ENCODE results near the gene SBK1.

Gene SBK1

DNA sequence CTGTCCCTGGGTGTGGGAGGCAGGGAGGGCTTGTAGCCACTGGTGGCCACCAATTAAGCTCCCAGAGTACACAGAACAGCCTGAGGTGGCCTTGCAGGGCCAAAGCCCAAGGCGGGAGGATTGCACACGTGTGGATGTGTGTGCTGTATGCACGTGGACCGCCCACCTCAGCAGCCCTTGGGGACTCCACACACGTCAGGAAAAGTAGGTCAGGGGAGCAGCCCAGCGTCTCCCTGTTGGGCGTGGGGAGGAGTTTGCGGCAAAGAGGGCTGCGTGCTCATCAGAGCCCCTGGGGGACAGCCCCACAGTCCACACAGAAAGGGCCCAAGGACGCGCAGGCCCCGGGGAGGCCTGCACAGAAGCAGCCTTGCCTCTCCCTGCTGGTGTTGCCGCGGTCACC is 19.6 kb downstream of the SBK1 start:
- no peak overlapping the region for H3K4me3 ChIP-seq (ENCODE audit: low read depth, low read length)
- H3K36me3 ChIP-seq (replicated peaks) = no peaks in the 10 kb centered on the region
- in situ Hi-C loops (cut with HindIII; ENCODE audit: low pct_ligation_motif_present, low sequenced_read_pairs) = no loop called here
- DNase-seq = no peak
- H3K27me3 ChIP-seq (replicated peaks) = no peaks in the 10 kb centered on the region
- no peak overlapping the region for H3K27ac ChIP-seq
- TF ChIP-seq, protein P1, sequence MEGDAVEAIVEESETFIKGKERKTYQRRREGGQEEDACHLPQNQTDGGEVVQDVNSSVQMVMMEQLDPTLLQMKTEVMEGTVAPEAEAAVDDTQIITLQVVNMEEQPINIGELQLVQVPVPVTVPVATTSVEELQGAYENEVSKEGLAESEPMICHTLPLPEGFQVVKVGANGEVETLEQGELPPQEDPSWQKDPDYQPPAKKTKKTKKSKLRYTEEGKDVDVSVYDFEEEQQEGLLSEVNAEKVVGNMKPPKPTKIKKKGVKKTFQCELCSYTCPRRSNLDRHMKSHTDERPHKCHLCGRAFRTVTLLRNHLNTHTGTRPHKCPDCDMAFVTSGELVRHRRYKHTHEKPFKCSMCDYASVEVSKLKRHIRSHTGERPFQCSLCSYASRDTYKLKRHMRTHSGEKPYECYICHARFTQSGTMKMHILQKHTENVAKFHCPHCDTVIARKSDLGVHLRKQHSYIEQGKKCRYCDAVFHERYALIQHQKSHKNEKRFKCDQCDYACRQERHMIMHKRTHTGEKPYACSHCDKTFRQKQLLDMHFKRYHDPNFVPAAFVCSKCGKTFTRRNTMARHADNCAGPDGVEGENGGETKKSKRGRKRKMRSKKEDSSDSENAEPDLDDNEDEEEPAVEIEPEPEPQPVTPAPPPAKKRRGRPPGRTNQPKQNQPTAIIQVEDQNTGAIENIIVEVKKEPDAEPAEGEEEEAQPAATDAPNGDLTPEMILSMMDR (IDR thresholded peaks at IDR 0.05; ENCODE audit: low read depth, low read length, missing control alignments) = no peak

DNA sequence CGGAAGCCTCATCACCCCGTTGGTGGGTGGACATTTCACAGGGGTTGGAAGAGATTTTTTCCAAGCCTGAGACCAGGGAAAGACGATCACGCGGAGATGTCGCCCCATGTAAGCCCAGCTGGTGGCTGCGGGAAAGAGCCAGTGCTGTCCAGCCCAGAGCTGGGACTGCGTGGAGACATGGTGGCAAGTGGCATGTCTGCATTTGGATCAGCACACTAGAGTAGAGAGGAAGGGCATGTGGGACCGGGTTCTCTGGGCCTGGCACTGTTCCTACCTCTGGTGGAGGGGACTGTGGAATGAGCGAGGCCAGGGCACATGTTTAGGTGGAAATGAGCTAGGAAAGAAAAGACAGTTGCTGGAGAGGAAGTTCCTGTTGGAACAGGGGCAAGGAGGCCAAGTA is 20.0 kb downstream of the SBK1 start:
- TF ChIP-seq, protein P1 (IDR thresholded peaks at IDR 0.05; ENCODE audit: low read depth, low read length, missing control alignments) = no peak
- H3K27me3 ChIP-seq (replicated peaks) = no peaks in the 10 kb centered on the region
- H3K27ac ChIP-seq = no peak overlapping the region
- DNase-seq = no peak
- in situ Hi-C loops (cut with HindIII; ENCODE audit: low pct_ligation_motif_present, low sequenced_read_pairs) = no loop called here
- H3K36me3 ChIP-seq (replicated peaks) = no peaks in the 10 kb centered on the region
- H3K4me3 ChIP-seq (ENCODE audit: low read depth, low read length) = no peak overlapping the region

DNA sequence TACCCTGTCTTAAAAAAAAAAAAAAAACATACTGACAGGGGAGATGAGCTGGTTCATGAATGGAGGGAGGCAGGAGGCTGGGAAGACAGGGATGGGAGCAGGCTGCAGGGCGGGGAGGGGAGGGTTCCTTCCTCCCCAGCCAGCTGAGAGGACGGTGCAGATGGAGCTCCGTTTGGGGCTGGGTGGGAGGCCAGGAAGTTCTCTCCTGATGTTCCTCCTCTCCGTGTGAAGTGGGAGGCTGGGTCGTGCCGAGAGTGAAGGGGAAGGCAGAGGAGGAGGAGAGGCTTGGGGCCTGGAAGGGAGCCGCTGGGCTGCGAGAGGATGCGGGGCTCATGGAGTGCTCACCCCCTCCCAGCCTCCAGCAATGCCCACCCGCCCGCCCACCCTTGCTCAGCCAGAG is 21.3 kb downstream of the SBK1 start:
- TF ChIP-seq, protein P1 (IDR thresholded peaks at IDR 0.05; ENCODE audit: low read depth, low read length, missing control alignments) = no peak
- Histone ChIP-seq H3K27me3 (replicated peaks) (no peaks in the 10 kb centered on the region), H3K27ac (no peak overlapping the region), H3K36me3 (replicated peaks) (no peaks in the 10 kb centered on the region), H3K4me3 (ENCODE audit: low read depth, low read length) (no peak overlapping the region)
- no peak for DNase-seq
- in situ Hi-C loops (cut with HindIII; ENCODE audit: low pct_ligation_motif_present, low sequenced_read_pairs) = no loop called here

DNA sequence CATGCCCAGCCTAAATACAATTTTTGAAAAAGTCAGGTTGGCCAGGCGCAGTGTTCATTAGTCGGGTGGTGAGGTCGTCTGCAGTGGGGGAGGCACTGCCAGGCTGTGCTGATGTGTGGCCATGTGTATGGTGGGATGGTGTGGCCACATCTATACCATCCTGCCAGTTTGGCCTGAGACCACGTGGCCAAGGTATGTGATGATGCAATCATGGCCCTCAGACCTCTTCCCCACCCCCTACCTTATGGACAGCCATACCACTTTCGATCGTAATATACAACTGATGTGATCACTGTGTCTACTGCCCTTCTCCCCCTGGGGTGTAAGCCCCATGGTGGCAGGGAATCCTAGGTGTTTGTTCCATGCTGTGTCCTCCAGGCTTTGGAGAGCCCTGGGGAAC is 23.7 kb downstream of the SBK1 start:
- Histone ChIP-seq H3K4me3 (ENCODE audit: low read depth, low read length) (no peak overlapping the region), H3K36me3 (replicated peaks) (no peaks in the 10 kb centered on the region), H3K27ac (no peak overlapping the region), H3K27me3 (replicated peaks) (no peaks in the 10 kb centered on the region)
- in situ Hi-C loops (cut with HindIII; ENCODE audit: low pct_ligation_motif_present, low sequenced_read_pairs) = no loop called here
- TF ChIP-seq, protein P1 (IDR thresholded peaks at IDR 0.05; ENCODE audit: low read depth, low read length, missing control alignments) = no peak
- DNase-seq = no peak

DNA sequence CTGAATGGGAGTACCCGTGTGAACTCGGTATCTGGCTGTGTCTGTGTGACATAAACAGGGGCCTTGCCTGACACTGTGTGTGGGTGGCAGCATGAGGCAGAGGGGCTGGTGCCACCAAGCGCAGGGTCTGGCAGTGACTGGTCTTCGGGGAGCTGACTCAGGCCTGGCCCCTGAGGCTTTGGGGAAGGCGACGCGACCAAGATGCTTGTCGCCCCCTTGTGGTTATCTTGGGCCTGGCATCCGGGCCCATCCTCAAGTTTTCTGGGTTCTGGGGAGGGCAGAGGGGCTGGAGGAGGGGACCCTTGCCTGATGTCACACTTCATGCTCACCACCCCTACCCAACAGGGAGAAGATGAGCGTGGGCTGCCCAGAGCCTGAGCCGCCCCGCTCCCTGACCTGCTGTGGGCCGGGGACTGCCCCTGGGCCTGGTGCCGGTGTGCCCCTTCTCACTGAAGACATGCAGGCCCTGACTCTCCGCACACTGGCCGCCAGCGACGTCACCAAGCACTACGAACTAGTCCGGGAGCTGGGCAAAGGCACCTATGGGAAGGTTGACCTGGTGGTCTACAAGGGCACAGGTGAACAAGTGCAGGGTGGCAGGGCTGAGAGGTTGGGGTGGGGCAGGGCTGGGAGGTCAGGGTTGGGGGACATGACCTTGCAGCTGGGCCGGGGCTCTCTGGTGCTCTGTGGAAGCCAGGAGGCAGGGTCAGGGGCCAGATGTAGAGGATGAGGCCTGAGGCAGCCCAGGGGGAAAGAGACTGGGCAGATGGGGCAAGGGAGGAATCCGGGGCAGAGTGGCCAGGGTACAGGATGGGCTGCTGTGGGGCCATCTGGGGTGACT is 24.9 kb downstream of the SBK1 start:
- no peak overlapping the region for H3K27ac ChIP-seq
- TF ChIP-seq, protein P1 (IDR thresholded peaks at IDR 0.05; ENCODE audit: low read depth, low read length, missing control alignments) = peak; percentile 93
- peak; percentile 16 for DNase-seq
- no peaks in the 10 kb centered on the region for H3K36me3 ChIP-seq (replicated peaks)
- H3K27me3 ChIP-seq (replicated peaks) = no peaks in the 10 kb centered on the region
- H3K4me3 ChIP-seq (ENCODE audit: low read depth, low read length) = no peak overlapping the region
- in situ Hi-C loops (cut with HindIII; ENCODE audit: low pct_ligation_motif_present, low sequenced_read_pairs) = no loop called here
